Fibroblast of lung (primary cell): ENCODE data around the gene FEZF1.

Source experiments
- CTCF ChIP-seq, 2 donors: IDR thresholded peaks in 1 of 2; conservative IDR thresholded peaks in 1 of 2; 1 replicate in 1 of 2; 2 replicates in 1 of 2; pipeline ENCODE4 v1.5.1; 2011 to 2012; ENCODE audit warnings: low read length in 2 of 2, control low read depth in 1 of 2, inconsistent platforms in 1 of 2, low read depth in 1 of 2, mild to moderate bottlenecking in 1 of 2
- EZH2 ChIP-seq: IDR thresholded peaks from 2 replicates; pipeline ENCODE4 v1.5.1; 2012; ENCODE audit warnings: low read length, control low read depth, mild to moderate bottlenecking; ENCODE audit errors: missing control alignments

DNA sequence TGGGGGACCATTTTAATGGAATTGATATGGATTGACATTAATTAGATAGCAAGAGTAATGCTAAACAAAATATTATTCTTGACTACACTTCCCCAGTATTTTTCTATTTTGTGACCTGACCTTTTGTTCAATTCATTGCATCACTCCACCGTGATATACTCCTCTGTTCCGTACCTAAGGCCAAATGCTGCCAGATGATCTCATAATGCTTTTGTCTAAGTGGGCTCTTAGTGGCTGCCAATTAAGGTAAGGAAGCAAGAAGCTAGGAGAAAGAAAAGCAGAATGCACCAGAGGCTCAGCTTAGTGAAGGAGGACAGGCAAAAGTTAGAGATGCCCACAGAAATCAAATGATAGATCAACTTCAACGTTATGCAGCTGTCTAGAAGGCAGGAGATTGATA lies 36.4 kb downstream of the FEZF1 start:
- TF ChIP-seq EZH2 = no peak
- TF ChIP-seq CTCF (conservative IDR thresholded peaks at IDR 0.05 in 1 of 2, IDR thresholded peaks at IDR 0.05 in 1 of 2; ENCODE audit: low read depth in 1 of 2, low read length in 2 of 2) = no peak
